Ovary (tissue), 9 donors: Measurements from ENCODE around the gene FTH1. TPM values are rescaled to one million over a fixed set of nuclear protein-coding genes. Genes with fewer than 3 reads are reported as not detected.

Source experiments
- DNase-seq, 5 donors: peaks; one replicate each; pipeline ENCODE4 v3.0.0-alpha.2; 2019 to 2020
- H3K27ac ChIP-seq, 2 donors: fragments of 200-600 bp; one replicate each; pipeline versions ENCODE4 v1.5.1 to v1.8.0; 2019 to 2022
- H3K27me3 ChIP-seq: fragments of 200-600 bp; one replicate; pipeline ENCODE4 v1.8.0; 2022
- H3K36me3 ChIP-seq: fragments of 200-600 bp; sonication (generic); one replicate; pipeline ENCODE4 v1.5.1; 2019
- H3K4me1 ChIP-seq: one replicate; pipeline ENCODE4 v1.8.1; 2013; ENCODE audit warnings: mild to moderate bottlenecking, moderate library complexity; ENCODE audit not compliant: insufficient read depth
- H3K4me3 ChIP-seq: fragments of 200-600 bp; sonication (generic); one replicate; pipeline ENCODE4 v1.5.1; 2017
- H3K9me3 ChIP-seq, 2 donors: fragments of 200-600 bp in 1 of 2; sonication (generic) in 1 of 2; one replicate each; pipeline versions ENCODE4 v1.5.1 to v1.8.1; 2013 to 2019; ENCODE audit warnings: mild to moderate bottlenecking in 1 of 2, moderate library complexity in 1 of 2
- CTCF ChIP-seq, 3 donors: fragments of 450-650 bp in 2 of 3; fragments of 200-600 bp in 1 of 3; IDR thresholded peaks; one replicate each; pipeline versions ENCODE4 v1.5.1 to v1.8.0; 2016 to 2022; ENCODE audit warnings: antibody characterized with exemption in 3 of 3, mild to moderate bottlenecking in 1 of 3
- EP300 ChIP-seq: sonication (generic); formaldehyde crosslinking; IDR thresholded peaks from one replicate; pipeline ENCODE4 v1.6.1; 2017; ENCODE audit warnings: antibody characterized with exemption
- POLR2A ChIP-seq: fragments of 450-650 bp; IDR thresholded peaks from one replicate; pipeline ENCODE4 v1.6.1; 2017; ENCODE audit warnings: antibody characterized with exemption, mild to moderate bottlenecking, moderate library complexity
- WGBS, 3 donors: extraction: QIAGEN DNeasy Blood & Tissue Kit in 1 of 3; methylation state at CpG; one replicate each; pipeline versions ENCODE4 v1.1.5 to v1.1.7; 2013 to 2017; 5-methylcytosine and 5-hydroxymethylcytosine counted together
- intact Hi-C, 4 donors: fragments of 100-400 bp; cut with DNase I; formaldehyde crosslinking; loops; one replicate each; pipeline versions ENCODE4 v1.11.0 to v1.15.1; 2022 to 2023
- polyA plus RNA-seq, 2 donors: library from polyadenylated mRNA; stranded (reverse); fragments of 200-250 nt in 1 of 2; fragments of 350-450 nt in 1 of 2; fragmentation: Illumina TruSeq in 1 of 2; extraction: RNeasy Lipid Tissue Mini Kit (QIAGEN cat#74804) in 1 of 2; gene quantifications; one replicate each; pipeline ENCODE4 v1.2.3, GENCODE V29; 2013 to 2014
- total RNA-seq, 7 donors: library from RNA; depleted of rRNA in 2 of 7; stranded (reverse); fragments of >200 nt in 2 of 7; fragmentation: NEBNext Ultra II Directional in 3 of 7; extraction: Animal tissue kit (Norgen Biotek cat#: 25700) in 3 of 7; gene quantifications; one replicate each; pipeline versions ENCODE4 v1.1.0 to v1.2.4, GENCODE V29; 2016 to 2023
- donor health status: DM: no; HTN: no; CAD: no; lungs with moderate emphysema.
- donor health status: DM: no; HTN: no; CAD: no.
- donor health status: Bipolar disorder and iron deficiency.
- donor health status: DM: yes; HTN: yes; CAD: no.
- donor health status: DM: no; HTN: no; CAD: no.
- donor health status: DM: yes; HTN: yes; CAD: no.

The FTH1 gene
- total and polyA plus RNA-seq, 9 donors = 1,118 to 5,649 (median 2,155) TPM

GRCh38 chr11:61930933-61931332 is 36.5 kb downstream of the FTH1 start:
- Histone ChIP-seq H3K4me1 (no peaks in the 10 kb centered on the region), H3K9me3 (peaks cover 0 to 3% of the 10 kb centered on the region in 2 donors), H3K27me3 (no peaks in the 10 kb centered on the region), H3K4me3 (no peak overlapping the region), H3K36me3 (no peaks in the 10 kb centered on the region), H3K27ac (no peak overlapping the region)
- TF ChIP-seq EP300 = no peak
- TF ChIP-seq POLR2A = no peak
- no peak for TF ChIP-seq CTCF (IDR thresholded peaks at IDR 0.05)
- 85 to 96% (median 93%) methylated on average over 3 of the region's 3 CpGs for WGBS, 3 donors
- DNase-seq = no peak
- intact Hi-C loops = no loop called here

GRCh38 chr11:61928606-61929005 is 38.8 kb downstream of the FTH1 start:
- Histone ChIP-seq H3K9me3 (no peaks in the 10 kb centered on the region), H3K4me1 (peaks cover 7% of the 10 kb centered on the region), H3K27ac (no peak overlapping the region), H3K36me3 (no peaks in the 10 kb centered on the region), H3K27me3 (no peaks in the 10 kb centered on the region), H3K4me3 (no peak overlapping the region)
- TF ChIP-seq CTCF (IDR thresholded peaks at IDR 0.05) = no peak
- no peak for TF ChIP-seq POLR2A
- no peak for TF ChIP-seq EP300
- intact Hi-C loops = no loop called here
- no peak for DNase-seq

- WGBS, 3 donors = 90 to 100% (median 96%) methylated on average over 1 of the region's 1 CpG
- Histone ChIP-seq H3K4me3 (no peak overlapping the region), H3K27ac (no peak overlapping the region), H3K9me3 (no peaks in the 10 kb centered on the region), H3K4me1 (peaks cover 12% of the 10 kb centered on the region), H3K27me3 (no peaks in the 10 kb centered on the region), H3K36me3 (no peaks in the 10 kb centered on the region)
- intact Hi-C loops = no loop called here
- TF ChIP-seq CTCF (IDR thresholded peaks at IDR 0.05) (no peak), EP300 (no peak), POLR2A (no peak)
- DNase-seq = no peak
Observed at GRCh38 chr11:61927501-61927900, 39.9 kb downstream of the FTH1 start.

GRCh38 chr11:61926235-61926634 is 41.2 kb downstream of the FTH1 start:
- TF ChIP-seq EP300 (no peak), POLR2A (no peak), CTCF (IDR thresholded peaks at IDR 0.05) (no peak)
- DNase-seq = no peak

GRCh38 chr11:61925736-61926135 is 41.7 kb downstream of the FTH1 start:
- H3K9me3 ChIP-seq = no peaks in the 10 kb centered on the region
- intact Hi-C loops = no loop called here
- no peaks in the 10 kb centered on the region for H3K27me3 ChIP-seq
- TF ChIP-seq CTCF (IDR thresholded peaks at IDR 0.05) (no peak), POLR2A (no peak), EP300 (no peak)
- peaks cover 12% of the 10 kb centered on the region for H3K4me1 ChIP-seq
- no peak overlapping the region for H3K27ac ChIP-seq
- no peak overlapping the region for H3K4me3 ChIP-seq
- 90 to 94% (median 91%) methylated on average over 2 of the region's 2 CpGs for whole genome bisulfite sequencing, 3 donors
- DNase-seq = no peak
- H3K36me3 ChIP-seq = no peaks in the 10 kb centered on the region

More at GRCh38 chr11:61926235-61926634, 41.2 kb downstream of the FTH1 start:
- intact Hi-C loops = no loop called here
- no peaks in the 10 kb centered on the region for H3K36me3 ChIP-seq
- H3K4me1 ChIP-seq = peaks cover 12% of the 10 kb centered on the region
- no peaks in the 10 kb centered on the region for H3K27me3 ChIP-seq
- WGBS, 3 donors = 94 to 98% (median 94%) methylated on average over 3 of the region's 3 CpGs
- H3K27ac ChIP-seq = no peak overlapping the region
- no peak overlapping the region for H3K4me3 ChIP-seq
- H3K9me3 ChIP-seq = no peaks in the 10 kb centered on the region
